HG02973 (cell line): Measurements from ENCODE around the gene ADCYAP1.

Experiments
- ATAC-seq: cut with Tn5 transposase; IDR thresholded peaks from one replicate; pipeline ENCODE4 v1.9.1; 2021; ENCODE audit warnings: moderate library complexity; ENCODE audit not compliant: unreplicated experiment

Gene ADCYAP1

DNA sequence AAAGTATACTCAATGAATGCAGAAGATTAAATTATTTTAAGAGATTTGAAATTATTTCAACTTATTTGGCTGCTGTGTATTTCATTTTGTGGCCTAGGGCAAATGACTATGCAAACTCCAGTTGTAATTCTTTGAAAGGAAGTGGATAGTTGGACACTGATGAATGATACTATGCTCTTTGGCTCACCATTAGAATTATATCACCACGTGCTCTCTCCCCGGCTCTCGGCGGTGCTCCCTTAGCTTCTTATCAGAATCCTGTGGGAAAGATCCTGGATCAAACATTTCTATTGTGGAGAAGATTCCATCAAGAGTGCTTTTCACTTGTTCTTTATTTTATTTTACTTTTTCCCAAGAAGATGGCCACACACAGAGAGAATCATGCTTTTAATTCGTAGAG is 55.2 kb downstream of the ADCYAP1 start:
- no peak for ATAC-seq
